Measurements from ENCODE around the gene EPHA8.

The EPHA8 gene

GRCh38 chr1:22526677-22527076, 36.6 kb upstream of the EPHA8 start:
- Histone ChIP-seq H3K27me3 (ENCODE audit: control insufficient read depth, insufficient read depth, low read length) (no peaks in the 10 kb centered on the region), H3K36me3 (ENCODE audit: control insufficient read depth, insufficient read depth, low read length) (peaks cover 41% of the 10 kb centered on the region), H3K4me1 (ENCODE audit: control insufficient read depth, insufficient read depth, low read length) (no peaks in the 10 kb centered on the region), H3K9ac (ENCODE audit: low read length) (no peak overlapping the region), H3K27ac (ENCODE audit: low read depth, low read length) (no peak overlapping the region), H3K9me3 (ENCODE audit: control insufficient read depth, insufficient read depth, low read depth, low read length) (no peaks in the 10 kb centered on the region), H3K4me3 (ENCODE audit: low read depth, low read length) (no peak overlapping the region)

GRCh38 chr1:22527122-22527521, 36.2 kb upstream of the EPHA8 start:
- Histone ChIP-seq H3K36me3 (ENCODE audit: control insufficient read depth, insufficient read depth, low read length) (peaks cover 37% of the 10 kb centered on the region), H3K4me3 (ENCODE audit: low read depth, low read length) (no peak overlapping the region), H3K27ac (ENCODE audit: low read depth, low read length) (no peak overlapping the region), H3K4me1 (ENCODE audit: control insufficient read depth, insufficient read depth, low read length) (no peaks in the 10 kb centered on the region), H3K27me3 (ENCODE audit: control insufficient read depth, insufficient read depth, low read length) (no peaks in the 10 kb centered on the region), H3K9me3 (ENCODE audit: control insufficient read depth, insufficient read depth, low read depth, low read length) (no peaks in the 10 kb centered on the region), H3K9ac (ENCODE audit: low read length) (no peak overlapping the region)

- H3K27ac ChIP-seq (ENCODE audit: low read depth, low read length) = no peak overlapping the region
- no peaks in the 10 kb centered on the region for H3K9me3 ChIP-seq (ENCODE audit: control insufficient read depth, insufficient read depth, low read depth, low read length)
- no peak overlapping the region for H3K4me3 ChIP-seq (ENCODE audit: low read depth, low read length)
- H3K36me3 ChIP-seq (ENCODE audit: control insufficient read depth, insufficient read depth, low read length) = peaks cover 32% of the 10 kb centered on the region
- H3K4me1 ChIP-seq (ENCODE audit: control insufficient read depth, insufficient read depth, low read length) = no peaks in the 10 kb centered on the region
- H3K9ac ChIP-seq (ENCODE audit: low read length) = no peak overlapping the region
- no peaks in the 10 kb centered on the region for H3K27me3 ChIP-seq (ENCODE audit: control insufficient read depth, insufficient read depth, low read length)
These were observed 35.6 kb upstream of the EPHA8 start for GRCh38 chr1:22527555-22528296.

DNA sequence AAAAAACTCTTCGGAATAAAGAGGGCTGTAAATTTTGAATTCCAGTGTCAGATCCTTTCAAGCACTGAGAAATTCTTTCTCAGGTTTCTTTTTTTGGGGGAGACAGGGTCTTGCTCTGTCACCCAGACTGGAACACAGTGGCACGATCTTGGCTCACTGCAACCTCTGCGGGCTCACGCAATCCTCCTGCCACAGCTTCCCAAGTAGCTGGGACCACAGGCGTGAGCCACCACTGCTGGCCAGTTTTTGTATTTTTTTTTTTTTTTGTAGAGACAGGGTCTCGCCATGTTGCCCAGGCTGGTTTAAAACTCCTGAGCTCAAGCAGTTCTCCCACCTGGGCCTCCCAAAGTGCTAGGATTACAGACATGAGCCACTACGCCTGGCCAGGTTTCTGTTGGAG, 34.8 kb upstream of the EPHA8 start:
- H3K27ac ChIP-seq (ENCODE audit: low read depth, low read length) = no peak overlapping the region
- H3K4me1 ChIP-seq (ENCODE audit: control insufficient read depth, insufficient read depth, low read length) = no peaks in the 10 kb centered on the region
- H3K36me3 ChIP-seq (ENCODE audit: control insufficient read depth, insufficient read depth, low read length) = peaks cover 29% of the 10 kb centered on the region
- H3K27me3 ChIP-seq (ENCODE audit: control insufficient read depth, insufficient read depth, low read length) = no peaks in the 10 kb centered on the region
- no peak overlapping the region for H3K4me3 ChIP-seq (ENCODE audit: low read depth, low read length)
- no peaks in the 10 kb centered on the region for H3K9me3 ChIP-seq (ENCODE audit: control insufficient read depth, insufficient read depth, low read depth, low read length)
- H3K9ac ChIP-seq (ENCODE audit: low read length) = no peak overlapping the region

- no peak overlapping the region for H3K27ac ChIP-seq (ENCODE audit: low read depth, low read length)
- H3K9me3 ChIP-seq (ENCODE audit: control insufficient read depth, insufficient read depth, low read depth, low read length) = no peaks in the 10 kb centered on the region
- no peaks in the 10 kb centered on the region for H3K27me3 ChIP-seq (ENCODE audit: control insufficient read depth, insufficient read depth, low read length)
- H3K36me3 ChIP-seq (ENCODE audit: control insufficient read depth, insufficient read depth, low read length) = peaks cover 14% of the 10 kb centered on the region
- H3K9ac ChIP-seq (ENCODE audit: low read length) = no peak overlapping the region
- H3K4me3 ChIP-seq (ENCODE audit: low read depth, low read length) = no peak overlapping the region
- H3K4me1 ChIP-seq (ENCODE audit: control insufficient read depth, insufficient read depth, low read length) = no peaks in the 10 kb centered on the region
These were observed 33.2 kb upstream of the EPHA8 start for GRCh38 chr1:22529901-22530621.

- Histone ChIP-seq H3K4me3 (ENCODE audit: low read depth, low read length) (no peak overlapping the region), H3K27ac (ENCODE audit: low read depth, low read length) (no peak overlapping the region), H3K9me3 (ENCODE audit: control insufficient read depth, insufficient read depth, low read depth, low read length) (no peaks in the 10 kb centered on the region), H3K4me1 (ENCODE audit: control insufficient read depth, insufficient read depth, low read length) (no peaks in the 10 kb centered on the region), H3K36me3 (ENCODE audit: control insufficient read depth, insufficient read depth, low read length) (peaks cover 8% of the 10 kb centered on the region; the same call in 1 of the 2 replicates), H3K27me3 (ENCODE audit: control insufficient read depth, insufficient read depth, low read length) (no peaks in the 10 kb centered on the region), H3K9ac (ENCODE audit: low read length) (no peak overlapping the region)
These were observed 32.6 kb upstream of the EPHA8 start for GRCh38 chr1:22530715-22531114.

DNA sequence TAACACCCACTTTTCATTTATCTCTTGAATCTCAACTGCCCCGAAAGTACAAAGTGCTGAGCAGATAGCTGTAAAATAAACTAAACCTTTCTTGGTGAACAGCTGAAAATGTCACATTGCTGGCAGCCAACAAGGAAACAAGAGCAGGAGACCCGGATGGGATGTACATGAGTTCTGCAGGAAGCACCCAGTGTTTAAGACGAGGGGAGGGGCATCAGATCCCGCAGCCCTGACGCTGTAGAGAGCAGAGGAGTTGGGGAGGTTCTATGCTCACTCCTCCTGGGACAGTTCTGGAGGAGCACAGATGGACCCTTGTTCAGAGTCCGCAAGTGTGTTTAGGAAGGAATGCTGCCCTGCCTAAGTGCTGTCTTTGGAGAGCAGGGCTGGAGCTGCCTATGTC, 32.0 kb upstream of the EPHA8 start:
- Histone ChIP-seq H3K27me3 (ENCODE audit: control insufficient read depth, insufficient read depth, low read length) (no peaks in the 10 kb centered on the region), H3K36me3 (ENCODE audit: control insufficient read depth, insufficient read depth, low read length) (0 out of 2 replicates have a peak, but pooled peaks cover 8% of the 10 kb centered on the region), H3K27ac (ENCODE audit: low read depth, low read length) (no peak overlapping the region), H3K9me3 (ENCODE audit: control insufficient read depth, insufficient read depth, low read depth, low read length) (no peaks in the 10 kb centered on the region), H3K4me1 (ENCODE audit: control insufficient read depth, insufficient read depth, low read length) (no peaks in the 10 kb centered on the region), H3K9ac (ENCODE audit: low read length) (no peak overlapping the region), H3K4me3 (ENCODE audit: low read depth, low read length) (no peak overlapping the region)

- no peaks in the 10 kb centered on the region for H3K9me3 ChIP-seq (ENCODE audit: control insufficient read depth, insufficient read depth, low read depth, low read length)
- no peak overlapping the region for H3K27ac ChIP-seq (ENCODE audit: low read depth, low read length)
These were observed 29.9 kb upstream of the EPHA8 start for GRCh38 chr1:22533244-22533895.

GRCh38 chr1:22534951-22535350, 28.3 kb upstream of the EPHA8 start:
- H3K27me3 ChIP-seq (ENCODE audit: control insufficient read depth, insufficient read depth, low read length) = no peaks in the 10 kb centered on the region
- no peak overlapping the region for H3K9ac ChIP-seq (ENCODE audit: low read length)
- no peaks in the 10 kb centered on the region for H3K36me3 ChIP-seq (ENCODE audit: control insufficient read depth, insufficient read depth, low read length)
- H3K4me1 ChIP-seq (ENCODE audit: control insufficient read depth, insufficient read depth, low read length) = no peaks in the 10 kb centered on the region
- no peaks in the 10 kb centered on the region for H3K9me3 ChIP-seq (ENCODE audit: control insufficient read depth, insufficient read depth, low read depth, low read length)
- no peak overlapping the region for H3K27ac ChIP-seq (ENCODE audit: low read depth, low read length)
- no peak overlapping the region for H3K4me3 ChIP-seq (ENCODE audit: low read depth, low read length)

More at GRCh38 chr1:22533244-22533895, 29.9 kb upstream of the EPHA8 start:
- Histone ChIP-seq H3K9ac (ENCODE audit: low read length) (no peak overlapping the region), H3K4me3 (ENCODE audit: low read depth, low read length) (no peak overlapping the region), H3K36me3 (ENCODE audit: control insufficient read depth, insufficient read depth, low read length) (no peaks in the 10 kb centered on the region), H3K4me1 (ENCODE audit: control insufficient read depth, insufficient read depth, low read length) (no peaks in the 10 kb centered on the region), H3K27me3 (ENCODE audit: control insufficient read depth, insufficient read depth, low read length) (no peaks in the 10 kb centered on the region)

DNA sequence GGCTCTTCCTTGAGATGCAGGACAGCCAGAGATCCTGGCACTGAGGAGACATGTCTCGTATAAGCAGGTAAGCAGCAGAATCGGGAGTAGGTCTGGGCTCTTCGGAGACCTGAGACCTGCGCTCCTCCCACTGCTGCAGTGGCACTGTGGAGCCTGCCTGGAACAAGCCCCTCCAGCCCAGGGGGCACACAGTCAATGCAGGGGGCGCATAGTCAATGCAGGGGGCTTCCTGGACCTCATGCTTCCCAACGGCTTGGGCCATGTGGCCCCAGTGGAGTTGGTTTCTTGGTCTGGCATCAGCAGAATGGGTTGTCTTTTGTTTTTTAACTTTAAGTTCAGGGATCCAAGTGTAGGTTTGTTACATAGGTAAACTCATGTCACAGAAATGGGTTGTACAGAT, 27.9 kb upstream of the EPHA8 start:
- H3K27ac ChIP-seq (ENCODE audit: low read depth, low read length) = no peak overlapping the region
- H3K4me1 ChIP-seq (ENCODE audit: control insufficient read depth, insufficient read depth, low read length) = no peaks in the 10 kb centered on the region
- no peaks in the 10 kb centered on the region for H3K27me3 ChIP-seq (ENCODE audit: control insufficient read depth, insufficient read depth, low read length)
- no peak overlapping the region for H3K9ac ChIP-seq (ENCODE audit: low read length)
- H3K36me3 ChIP-seq (ENCODE audit: control insufficient read depth, insufficient read depth, low read length) = no peaks in the 10 kb centered on the region
- H3K9me3 ChIP-seq (ENCODE audit: control insufficient read depth, insufficient read depth, low read depth, low read length) = no peaks in the 10 kb centered on the region
- H3K4me3 ChIP-seq (ENCODE audit: low read depth, low read length) = no peak overlapping the region

GRCh38 chr1:22536506-22536905, 26.8 kb upstream of the EPHA8 start:
- no peak overlapping the region for H3K4me3 ChIP-seq (ENCODE audit: low read depth, low read length)
- H3K27ac ChIP-seq (ENCODE audit: low read depth, low read length) = no peak overlapping the region
- no peaks in the 10 kb centered on the region for H3K27me3 ChIP-seq (ENCODE audit: control insufficient read depth, insufficient read depth, low read length)
- no peaks in the 10 kb centered on the region for H3K9me3 ChIP-seq (ENCODE audit: control insufficient read depth, insufficient read depth, low read depth, low read length)
- H3K4me1 ChIP-seq (ENCODE audit: control insufficient read depth, insufficient read depth, low read length) = no peaks in the 10 kb centered on the region
- no peak overlapping the region for H3K9ac ChIP-seq (ENCODE audit: low read length)
- H3K36me3 ChIP-seq (ENCODE audit: control insufficient read depth, insufficient read depth, low read length) = no peaks in the 10 kb centered on the region

Measured in HUES6 (cell line).